ENCODE measurements around the gene CDCA5.

DNA sequence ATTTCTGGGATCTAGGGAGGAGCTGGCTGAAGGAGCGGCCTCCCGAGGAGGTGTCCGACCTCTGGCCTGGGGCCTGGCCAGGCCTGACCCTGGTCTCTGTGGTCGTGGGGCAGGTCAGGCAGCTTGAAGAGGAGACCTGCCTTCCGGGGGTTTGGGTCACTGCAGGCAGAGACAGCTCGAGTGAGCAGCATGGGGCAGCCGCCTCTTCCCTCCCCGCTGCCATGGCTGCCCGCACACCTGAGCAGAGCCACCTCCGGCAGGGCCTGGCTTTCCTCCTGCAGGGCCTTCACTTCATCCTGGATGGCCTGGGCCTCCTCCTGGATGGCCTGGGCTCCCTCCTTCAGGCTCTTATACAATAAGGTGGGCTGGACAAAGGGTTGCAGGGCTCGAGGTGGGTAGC is 17.5 kb downstream of the CDCA5 start:
- TF ChIP-seq, protein P1, sequence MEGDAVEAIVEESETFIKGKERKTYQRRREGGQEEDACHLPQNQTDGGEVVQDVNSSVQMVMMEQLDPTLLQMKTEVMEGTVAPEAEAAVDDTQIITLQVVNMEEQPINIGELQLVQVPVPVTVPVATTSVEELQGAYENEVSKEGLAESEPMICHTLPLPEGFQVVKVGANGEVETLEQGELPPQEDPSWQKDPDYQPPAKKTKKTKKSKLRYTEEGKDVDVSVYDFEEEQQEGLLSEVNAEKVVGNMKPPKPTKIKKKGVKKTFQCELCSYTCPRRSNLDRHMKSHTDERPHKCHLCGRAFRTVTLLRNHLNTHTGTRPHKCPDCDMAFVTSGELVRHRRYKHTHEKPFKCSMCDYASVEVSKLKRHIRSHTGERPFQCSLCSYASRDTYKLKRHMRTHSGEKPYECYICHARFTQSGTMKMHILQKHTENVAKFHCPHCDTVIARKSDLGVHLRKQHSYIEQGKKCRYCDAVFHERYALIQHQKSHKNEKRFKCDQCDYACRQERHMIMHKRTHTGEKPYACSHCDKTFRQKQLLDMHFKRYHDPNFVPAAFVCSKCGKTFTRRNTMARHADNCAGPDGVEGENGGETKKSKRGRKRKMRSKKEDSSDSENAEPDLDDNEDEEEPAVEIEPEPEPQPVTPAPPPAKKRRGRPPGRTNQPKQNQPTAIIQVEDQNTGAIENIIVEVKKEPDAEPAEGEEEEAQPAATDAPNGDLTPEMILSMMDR (IDR thresholded peaks at IDR 0.05), result no peak
- TF ChIP-seq EP300 (IDR thresholded peaks at IDR 0.05) (no peak), POLR2A (IDR thresholded peaks at IDR 0.05) (no peak)

Measured in ovary (tissue), 3 donors.